Peyer's patch (tissue), 4 donors: ENCODE results near the gene MBD4.

Experiments used
- POLR2A ChIP-seq, 2 donors: fragments of 450-650 bp; IDR thresholded peaks; one replicate each; pipeline ENCODE4 v1.5.1; 2017; ENCODE audit warnings: antibody characterized with exemption in 2 of 2, mild to moderate bottlenecking in 2 of 2, moderate library complexity in 2 of 2
- TF ChIP-seq, protein P1 (sequence below), 6 experiments: fragments of 450-650 bp in 4 of 6; fragments of 200-600 bp in 2 of 6; sonication (generic) in 1 of 6; IDR thresholded peaks; one replicate each; pipeline ENCODE4 v1.5.1; 2017 to 2019; ENCODE audit warnings: antibody characterized with exemption in 6 of 6, mild to moderate bottlenecking in 3 of 6, moderate library complexity in 1 of 6

DNA sequence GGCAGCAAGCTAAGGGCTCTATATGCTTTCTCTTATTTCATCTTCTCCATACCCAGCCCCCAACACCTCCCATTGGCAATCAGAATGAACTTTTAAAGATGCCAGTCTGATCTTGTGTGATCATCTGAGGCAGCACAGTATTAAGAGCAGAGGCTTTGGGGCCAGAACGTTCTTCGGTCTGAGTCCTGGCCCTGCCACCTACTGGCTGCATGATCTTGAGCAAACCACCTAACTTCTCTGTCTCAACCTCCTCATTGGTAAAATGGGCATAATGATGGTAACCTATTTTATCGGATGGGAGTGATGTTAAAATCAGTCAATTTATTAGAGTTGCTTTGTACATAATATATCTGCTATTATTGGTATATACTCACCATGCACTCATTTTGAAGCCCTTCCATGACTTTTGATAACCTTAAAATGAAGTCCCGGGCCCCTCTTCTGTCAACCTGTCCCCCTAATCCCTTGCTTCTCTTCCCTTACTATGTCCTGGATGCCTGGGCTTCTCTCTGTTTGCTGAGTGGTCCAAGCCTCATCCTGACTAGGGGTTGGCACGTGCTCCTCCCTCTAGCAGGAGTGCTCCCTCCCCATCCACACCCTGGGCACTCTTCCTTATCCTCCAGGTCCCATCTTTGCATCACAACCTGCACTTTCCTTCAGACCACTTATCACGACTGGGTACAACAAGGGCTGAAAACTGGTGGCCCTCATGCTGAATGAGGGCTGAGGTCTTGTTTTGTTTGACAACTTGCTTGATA, 17.6 kb downstream of the MBD4 start:
- no peak for TF ChIP-seq POLR2A (IDR thresholded peaks at IDR 0.05)
- TF ChIP-seq, protein P1, sequence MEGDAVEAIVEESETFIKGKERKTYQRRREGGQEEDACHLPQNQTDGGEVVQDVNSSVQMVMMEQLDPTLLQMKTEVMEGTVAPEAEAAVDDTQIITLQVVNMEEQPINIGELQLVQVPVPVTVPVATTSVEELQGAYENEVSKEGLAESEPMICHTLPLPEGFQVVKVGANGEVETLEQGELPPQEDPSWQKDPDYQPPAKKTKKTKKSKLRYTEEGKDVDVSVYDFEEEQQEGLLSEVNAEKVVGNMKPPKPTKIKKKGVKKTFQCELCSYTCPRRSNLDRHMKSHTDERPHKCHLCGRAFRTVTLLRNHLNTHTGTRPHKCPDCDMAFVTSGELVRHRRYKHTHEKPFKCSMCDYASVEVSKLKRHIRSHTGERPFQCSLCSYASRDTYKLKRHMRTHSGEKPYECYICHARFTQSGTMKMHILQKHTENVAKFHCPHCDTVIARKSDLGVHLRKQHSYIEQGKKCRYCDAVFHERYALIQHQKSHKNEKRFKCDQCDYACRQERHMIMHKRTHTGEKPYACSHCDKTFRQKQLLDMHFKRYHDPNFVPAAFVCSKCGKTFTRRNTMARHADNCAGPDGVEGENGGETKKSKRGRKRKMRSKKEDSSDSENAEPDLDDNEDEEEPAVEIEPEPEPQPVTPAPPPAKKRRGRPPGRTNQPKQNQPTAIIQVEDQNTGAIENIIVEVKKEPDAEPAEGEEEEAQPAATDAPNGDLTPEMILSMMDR (IDR thresholded peaks at IDR 0.05) = no peak
